HS-5 (cell line): ENCODE results near the gene FADD.
"Not testable (repeated sequence)": the region's sequence is repeated elsewhere in the genome, so short reads cannot be mapped to it uniquely, and the experiment has no call there.

Source experiments
- DNase-seq: peaks from one replicate; pipeline ENCODE4 v3.0.0-alpha.2; 2012; ENCODE audit warnings: low read depth

Gene FADD

GRCh38 chr11:70205049-70205725 lies 2.1 kb downstream of the FADD start:
- DNase-seq: no peak

GRCh38 chr11:70205766-70206165 lies 2.7 kb downstream of the FADD start:
- DNase-seq: no peak

GRCh38 chr11:70206226-70206981 lies 3.3 kb downstream of the FADD start:
- DNase-seq: no peak

- no peak for DNase-seq
These were observed 3.9 kb downstream of the FADD start for GRCh38 chr11:70206982-70207376.

- no peak for DNase-seq
These were observed 4.5 kb downstream of the FADD start for GRCh38 chr11:70207531-70208131.

- no peak for DNase-seq
These were observed 6.4 kb downstream of the FADD start for GRCh38 chr11:70209391-70209912.

- no peak for DNase-seq
These were observed 7.0 kb downstream of the FADD start for GRCh38 chr11:70210051-70210501.

- no peak for DNase-seq
These were observed 7.4 kb downstream of the FADD start for GRCh38 chr11:70210530-70210929.

- no peak for DNase-seq
These were observed 9.2 kb downstream of the FADD start for GRCh38 chr11:70212227-70212811.

- not testable (repeated sequence) for DNase-seq
These were observed 14.3 kb downstream of the FADD start for GRCh38 chr11:70217388-70217787.

GRCh38 chr11:70218076-70218475 lies 15.0 kb downstream of the FADD start:
- not testable (repeated sequence) for DNase-seq

- DNase-seq: no peak
These were observed 17.0 kb downstream of the FADD start for GRCh38 chr11:70220136-70220535.

GRCh38 chr11:70220920-70221319 lies 17.8 kb downstream of the FADD start:
- no peak for DNase-seq

GRCh38 chr11:70225681-70226177 lies 22.6 kb downstream of the FADD start:
- DNase-seq: no peak

- DNase-seq: no peak
These were observed 23.1 kb downstream of the FADD start for GRCh38 chr11:70226183-70226582.

GRCh38 chr11:70226967-70227366 lies 23.9 kb downstream of the FADD start:
- DNase-seq: no peak

GRCh38 chr11:70229737-70230136 lies 26.6 kb downstream of the FADD start:
- DNase-seq: no peak

- no peak for DNase-seq
These were observed 27.2 kb downstream of the FADD start for GRCh38 chr11:70230151-70230839.

GRCh38 chr11:70230840-70231710 lies 28.0 kb downstream of the FADD start:
- no peak for DNase-seq

GRCh38 chr11:70233034-70233433 lies 29.9 kb downstream of the FADD start:
- DNase-seq: no peak

GRCh38 chr11:70233511-70233934 lies 30.4 kb downstream of the FADD start:
- DNase-seq: peak; percentile 88
